ENCODE data around the gene THSD7A. TPM values are rescaled to one million over a fixed set of nuclear protein-coding genes. Genes with fewer than 3 reads are reported as not detected.

The THSD7A gene
- total RNA-seq, 1 experiment from 2014 or later: not detected

DNA sequence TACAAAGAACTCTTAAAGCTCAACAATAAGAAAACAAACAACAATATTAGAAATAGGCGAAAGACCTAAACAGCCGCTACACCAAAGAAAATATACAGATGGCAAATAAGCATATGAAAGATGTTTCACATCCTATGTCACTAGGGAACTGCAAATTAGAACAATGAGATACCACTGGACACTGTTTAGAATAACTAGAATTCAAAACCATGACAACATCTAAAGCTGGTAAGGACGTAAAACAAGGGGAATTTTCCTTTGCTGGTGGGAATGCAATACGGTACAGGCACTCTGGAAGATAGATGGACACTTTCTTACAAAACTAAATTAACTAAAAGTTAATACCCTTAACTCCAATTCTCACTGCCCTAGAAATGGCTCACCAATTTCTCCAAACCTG, 44.5 kb downstream of the THSD7A start:
- Mint-ChIP-seq H3K27ac (ENCODE audit: low read depth, unreplicated experiment) (no peak overlapping the region), H3K27me3 (ENCODE audit: insufficient read depth, unreplicated experiment) (peaks cover 31% of the 10 kb centered on the region), H3K36me3 (ENCODE audit: insufficient read depth, unreplicated experiment) (peaks cover 4% of the 10 kb centered on the region), H3K4me1 (ENCODE audit: insufficient read depth, unreplicated experiment) (no peaks in the 10 kb centered on the region), H3K4me3 (ENCODE audit: unreplicated experiment) (no peak overlapping the region), H3K9me3 (ENCODE audit: unreplicated experiment) (no peaks in the 10 kb centered on the region)
- intact Hi-C loops (cut with micrococcal nuclease): no loop called here
- DNase-seq (ENCODE audit: unreplicated experiment): no peak
- TF ChIP-seq, protein P1, sequence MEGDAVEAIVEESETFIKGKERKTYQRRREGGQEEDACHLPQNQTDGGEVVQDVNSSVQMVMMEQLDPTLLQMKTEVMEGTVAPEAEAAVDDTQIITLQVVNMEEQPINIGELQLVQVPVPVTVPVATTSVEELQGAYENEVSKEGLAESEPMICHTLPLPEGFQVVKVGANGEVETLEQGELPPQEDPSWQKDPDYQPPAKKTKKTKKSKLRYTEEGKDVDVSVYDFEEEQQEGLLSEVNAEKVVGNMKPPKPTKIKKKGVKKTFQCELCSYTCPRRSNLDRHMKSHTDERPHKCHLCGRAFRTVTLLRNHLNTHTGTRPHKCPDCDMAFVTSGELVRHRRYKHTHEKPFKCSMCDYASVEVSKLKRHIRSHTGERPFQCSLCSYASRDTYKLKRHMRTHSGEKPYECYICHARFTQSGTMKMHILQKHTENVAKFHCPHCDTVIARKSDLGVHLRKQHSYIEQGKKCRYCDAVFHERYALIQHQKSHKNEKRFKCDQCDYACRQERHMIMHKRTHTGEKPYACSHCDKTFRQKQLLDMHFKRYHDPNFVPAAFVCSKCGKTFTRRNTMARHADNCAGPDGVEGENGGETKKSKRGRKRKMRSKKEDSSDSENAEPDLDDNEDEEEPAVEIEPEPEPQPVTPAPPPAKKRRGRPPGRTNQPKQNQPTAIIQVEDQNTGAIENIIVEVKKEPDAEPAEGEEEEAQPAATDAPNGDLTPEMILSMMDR (IDR thresholded peaks at IDR 0.05; ENCODE audit: unreplicated experiment): no peak
- BruUV-seq (replicated peaks): no TSS peak
- ChIA-PET CTCF (no interaction called here), POLR2A (no interaction called here)

DNA sequence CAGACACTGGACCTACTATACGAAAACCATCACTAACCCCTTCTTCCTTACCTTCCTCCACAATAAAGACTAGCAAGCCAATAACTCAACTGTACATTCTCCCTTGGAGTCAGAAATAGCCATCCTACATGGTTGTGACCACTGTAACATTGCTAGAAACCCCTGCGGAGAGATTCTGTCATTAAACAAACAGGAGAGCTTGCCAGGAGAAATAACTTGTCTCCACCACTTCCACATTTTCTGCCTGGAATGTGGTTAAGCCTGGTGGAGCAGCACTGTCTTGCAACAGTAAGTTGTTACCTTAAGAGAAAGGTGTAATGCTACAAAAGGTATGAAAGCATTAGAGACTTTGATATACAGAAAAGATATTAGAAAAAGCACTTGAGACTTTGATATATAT, 45.8 kb downstream of the THSD7A start:
- TF ChIP-seq, protein P1 (IDR thresholded peaks at IDR 0.05; ENCODE audit: unreplicated experiment): no peak
- intact Hi-C loops (cut with micrococcal nuclease): no loop called here
- no TSS peak for BruUV-seq (replicated peaks)
- POLR2A ChIA-PET: no interaction called here
- Mint-ChIP-seq H3K27me3 (ENCODE audit: insufficient read depth, unreplicated experiment) (peaks cover 24% of the 10 kb centered on the region), H3K4me1 (ENCODE audit: insufficient read depth, unreplicated experiment) (no peaks in the 10 kb centered on the region), H3K36me3 (ENCODE audit: insufficient read depth, unreplicated experiment) (peaks cover 4% of the 10 kb centered on the region), H3K9me3 (ENCODE audit: unreplicated experiment) (no peaks in the 10 kb centered on the region), H3K4me3 (ENCODE audit: unreplicated experiment) (no peak overlapping the region), H3K27ac (ENCODE audit: low read depth, unreplicated experiment) (no peak overlapping the region)
- DNase-seq (ENCODE audit: unreplicated experiment): peak; percentile 26
- CTCF ChIA-PET: interaction anchor here (1.0 kb wide), 1 partner anchor 38 kb away, joined by 3 read pairs; no protein-coding TSS in a partner anchor

DNA sequence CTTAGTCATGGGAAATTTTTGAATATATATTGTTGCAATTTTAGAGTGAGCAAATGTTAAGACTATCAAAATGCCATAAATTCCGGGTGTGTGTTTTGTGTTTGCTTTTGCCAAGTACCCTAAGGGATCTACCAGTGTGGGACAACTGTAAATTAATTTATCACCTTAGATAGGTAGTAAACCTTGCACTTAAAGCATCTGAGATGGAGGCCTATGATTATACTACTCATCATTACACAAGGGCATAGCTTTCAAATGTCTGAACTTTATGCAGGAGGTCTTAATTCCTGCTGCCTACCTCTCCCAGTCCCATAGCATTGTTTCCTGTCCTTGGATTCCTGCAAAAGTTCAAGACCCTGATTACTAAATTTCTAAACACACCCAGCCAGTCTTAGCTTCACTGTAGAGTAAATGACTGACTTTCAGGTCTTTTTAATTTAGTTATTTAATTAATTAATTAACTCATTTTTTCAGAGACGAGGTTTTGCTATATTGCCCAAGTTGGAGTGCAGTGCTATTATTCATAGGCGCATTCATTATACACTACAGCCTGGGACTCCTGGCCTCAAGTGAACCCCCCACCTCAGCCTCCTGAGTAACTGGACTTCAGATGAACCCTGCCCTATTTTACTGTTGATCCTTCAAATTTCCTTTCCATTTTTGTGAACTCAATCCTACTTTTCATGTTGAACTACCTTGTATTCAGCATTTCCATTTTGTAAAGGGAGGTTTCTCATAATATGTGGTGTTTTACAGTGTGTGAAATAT, 47.0 kb downstream of the THSD7A start:
- Mint-ChIP-seq H3K4me1 (ENCODE audit: insufficient read depth, unreplicated experiment) (no peaks in the 10 kb centered on the region), H3K9me3 (ENCODE audit: unreplicated experiment) (no peaks in the 10 kb centered on the region), H3K4me3 (ENCODE audit: unreplicated experiment) (no peak overlapping the region), H3K27ac (ENCODE audit: low read depth, unreplicated experiment) (no peak overlapping the region), H3K36me3 (ENCODE audit: insufficient read depth, unreplicated experiment) (peaks cover 4% of the 10 kb centered on the region), H3K27me3 (ENCODE audit: insufficient read depth, unreplicated experiment) (peaks cover 24% of the 10 kb centered on the region)
- DNase-seq (ENCODE audit: unreplicated experiment): no peak
- no TSS peak for BruUV-seq (replicated peaks)
- ChIA-PET POLR2A (no interaction called here), CTCF (interaction anchor here (1.0 kb wide), 1 partner anchor 37 kb away, joined by 3 read pairs; no protein-coding TSS in a partner anchor)
- TF ChIP-seq, protein P1 (IDR thresholded peaks at IDR 0.05; ENCODE audit: unreplicated experiment): no peak
- intact Hi-C loops (cut with micrococcal nuclease): no loop called here

DNA sequence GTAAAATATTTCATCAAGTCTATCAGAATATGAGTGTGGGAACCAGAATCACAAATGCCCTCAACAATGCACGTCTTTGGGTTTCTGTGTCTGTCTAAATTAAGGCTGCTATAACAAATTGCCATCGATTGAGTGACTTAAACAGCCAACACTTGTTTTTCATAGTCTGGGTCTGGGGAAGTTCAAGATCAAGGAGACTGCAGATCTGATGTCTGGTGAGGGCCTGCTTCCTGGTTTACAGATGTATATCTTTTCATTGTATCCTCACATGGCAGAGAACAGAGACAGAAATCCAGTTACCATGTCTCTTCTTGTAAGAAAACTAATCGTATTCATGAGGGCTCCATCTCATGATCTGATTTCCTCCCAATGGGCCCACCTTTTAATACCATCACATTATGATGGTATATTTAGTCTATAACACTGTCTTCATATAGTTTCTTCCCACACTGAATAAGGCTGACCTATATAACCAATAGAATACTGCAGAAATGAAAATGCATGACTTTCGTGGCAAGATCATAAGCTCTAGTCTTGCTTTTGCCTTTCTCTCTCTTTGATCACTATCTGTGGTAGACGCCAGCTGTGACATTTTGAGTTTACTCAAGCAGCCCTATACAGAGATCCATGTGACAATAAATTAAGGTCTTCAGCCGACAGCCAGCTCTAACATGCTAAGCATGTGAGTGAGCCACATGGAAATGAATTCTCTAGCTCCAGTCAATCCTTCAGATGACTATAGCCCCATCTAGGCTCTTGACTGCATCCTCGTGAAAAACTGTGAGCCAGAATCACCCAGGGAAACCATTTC, 51.9 kb downstream of the THSD7A start:
- no peak for DNase-seq (ENCODE audit: unreplicated experiment)
- Mint-ChIP-seq H3K9me3 (ENCODE audit: unreplicated experiment) (no peaks in the 10 kb centered on the region), H3K4me1 (ENCODE audit: insufficient read depth, unreplicated experiment) (no peaks in the 10 kb centered on the region), H3K27me3 (ENCODE audit: insufficient read depth, unreplicated experiment) (no peaks in the 10 kb centered on the region), H3K36me3 (ENCODE audit: insufficient read depth, unreplicated experiment) (no peaks in the 10 kb centered on the region), H3K27ac (ENCODE audit: low read depth, unreplicated experiment) (no peak overlapping the region), H3K4me3 (ENCODE audit: unreplicated experiment) (no peak overlapping the region)
- CTCF ChIA-PET: no interaction called here
- BruUV-seq (replicated peaks): no TSS peak
- POLR2A ChIA-PET: no interaction called here
- TF ChIP-seq, protein P1 (IDR thresholded peaks at IDR 0.05; ENCODE audit: unreplicated experiment): no peak
- intact Hi-C loops (cut with micrococcal nuclease): no loop called here

Data from MCF 10A (cell line).